AG04449 (cell line): Measurements from ENCODE around the gene CCR1.

Source experiments
- CTCF ChIA-PET: fragments of 350-600 bp; formaldehyde crosslinking; extraction: SDS; loops from one replicate; lab custom pipeline; 2021; ENCODE audit warnings: antibody characterized with exemption; lab: Yijun Ruan, JAX
- POLR2A ChIA-PET: fragments of 400-600, 350-600 bp; formaldehyde crosslinking; extraction: SDS; loops from one replicate; lab custom pipeline; 2020; ENCODE audit warnings: antibody characterized with exemption, inconsistent platforms; lab: Yijun Ruan, JAX
- DNase-seq: peaks from one replicate; pipeline ENCODE4 v3.0.0-alpha.2; 2010; ENCODE audit warnings: low read depth, low spot score
- H3K4me3 ChIP-seq: 2 replicates; pipeline ENCODE4 v1.5.1; 2011; ENCODE audit warnings: low read depth, mild to moderate bottlenecking, control low read depth, low read length
- CTCF ChIP-seq: IDR thresholded peaks from one replicate; pipeline ENCODE4 v1.5.1; 2011; ENCODE audit warnings: mild to moderate bottlenecking, moderate library complexity, low read length, control low read depth, inconsistent platforms; ENCODE audit not compliant: insufficient read depth; ENCODE audit errors: missing control alignments

Gene CCR1

GRCh38 chr3:46187876-46188275 is 20.2 kb downstream of the CCR1 start:
- ChIA-PET POLR2A (no interaction called here), CTCF (no interaction called here)
- no peak for DNase-seq
- no peak for TF ChIP-seq CTCF
- no peak overlapping the region for H3K4me3 ChIP-seq

GRCh38 chr3:46187341-46187700 is 20.8 kb downstream of the CCR1 start:
- ChIA-PET POLR2A (no interaction called here), CTCF (interaction anchor here (1.3 kb wide), 1 partner anchor 108 kb away, joined by 3 read pairs; no protein-coding TSS in a partner anchor)
- no peak overlapping the region for H3K4me3 ChIP-seq
- DNase-seq = no peak
- TF ChIP-seq CTCF = no peak

- no peak for DNase-seq
- TF ChIP-seq CTCF = no peak
- H3K4me3 ChIP-seq = no peak overlapping the region
- CTCF ChIA-PET = interaction anchor here (1.3 kb wide), 1 partner anchor 107 kb away, joined by 3 read pairs; no protein-coding TSS in a partner anchor
- POLR2A ChIA-PET = no interaction called here
Observed at GRCh38 chr3:46186471-46187340, 21.4 kb downstream of the CCR1 start.

GRCh38 chr3:46184469-46184868 is 23.6 kb downstream of the CCR1 start:
- ChIA-PET CTCF (no interaction called here), POLR2A (no interaction called here)
- no peak overlapping the region for H3K4me3 ChIP-seq
- TF ChIP-seq CTCF = no peak
- DNase-seq = peak; percentile 9

- no peak for DNase-seq
- ChIA-PET CTCF (interaction anchor here (0.8 kb wide), 1 partner anchor 25 kb away, joined by 3 read pairs; the partner anchor contains the start of gene CCR1), POLR2A (no interaction called here)
Observed at GRCh38 chr3:46183330-46183729, 24.8 kb downstream of the CCR1 start.

More at GRCh38 chr3:46183330-46183729, 24.8 kb downstream of the CCR1 start:
- TF ChIP-seq CTCF = no peak
- no peak overlapping the region for H3K4me3 ChIP-seq
